CD4-positive, CD25-positive, alpha-beta regulatory T cell (primary cell): ENCODE data around the gene MUS81. TPM values are rescaled to one million over a fixed set of nuclear protein-coding genes. Genes with fewer than 3 reads are reported as not detected.
A peak's percentile ranks its signal among the peaks of the same experiment; 100 is the strongest.

ENCODE experiments used
- ATAC-seq, 2 donors: fragments of 150-1000 bp; cut with Tn5 transposase; one replicate each; pipeline ENCODE4 v1.10.0; 2021; ENCODE audit warnings: low read depth in 2 of 2, moderate number of reproducible peaks in 2 of 2, moderate library complexity in 1 of 2
- DNase-seq, 3 donors: peaks; one replicate each; pipeline versions ENCODE4 v3.0.0 to v3.0.0-alpha.2; 2012 to 2022; ENCODE audit warnings: mixed read lengths in 1 of 3
- H3K27ac ChIP-seq: one replicate; pipeline ENCODE4 v1.7.0; 2013; ENCODE audit warnings: mild to moderate bottlenecking, low read length; ENCODE audit not compliant: insufficient read depth, poor library complexity, severe bottlenecking
- H3K27me3 ChIP-seq: one replicate; pipeline ENCODE4 v1.7.0; 2013; ENCODE audit warnings: low read length; ENCODE audit not compliant: control insufficient read depth, insufficient read depth
- H3K36me3 ChIP-seq: one replicate; pipeline ENCODE4 v1.7.0; 2013; ENCODE audit warnings: mild to moderate bottlenecking, low read length, moderate library complexity; ENCODE audit not compliant: control insufficient read depth, insufficient read depth
- H3K4me1 ChIP-seq: 2 replicates; pipeline ENCODE4 v1.7.0; 2013; ENCODE audit warnings: mild to moderate bottlenecking, low read length; ENCODE audit not compliant: insufficient read depth, control insufficient read depth, poor library complexity, severe bottlenecking
- H3K4me3 ChIP-seq: one replicate; pipeline ENCODE4 v1.7.0; 2013; ENCODE audit warnings: low read depth, mild to moderate bottlenecking, low read length, moderate library complexity
- H3K9me3 ChIP-seq, 2 experiments: 1 replicate in 1 of 2; 2 replicates in 1 of 2; pipeline ENCODE4 v1.7.0; 2013; ENCODE audit warnings: low read length in 2 of 2, mild to moderate bottlenecking in 1 of 2, moderate library complexity in 1 of 2; ENCODE audit not compliant: control insufficient read depth in 2 of 2
- H3K27ac Mint-ChIP-seq, 3 donors: one replicate each; pipeline ENCODE4 v1.8.0; 2020 to 2022; ENCODE audit warnings: mild to moderate bottlenecking in 3 of 3, mixed read lengths in 3 of 3, moderate library complexity in 2 of 3
- H3K27me3 Mint-ChIP-seq: one replicate; pipeline ENCODE4 v1.8.0; 2022; ENCODE audit warnings: mild to moderate bottlenecking, mixed read lengths
- H3K36me3 Mint-ChIP-seq: one replicate; pipeline ENCODE4 v1.8.0; 2020; ENCODE audit warnings: mixed read lengths
- H3K4me1 Mint-ChIP-seq, 4 donors: one replicate each; pipeline ENCODE4 v1.8.0; 2020 to 2022; ENCODE audit warnings: mixed read lengths in 4 of 4, mild to moderate bottlenecking in 1 of 4
- H3K4me3 Mint-ChIP-seq, 4 donors: one replicate each; pipeline ENCODE4 v1.8.0; 2020 to 2022; ENCODE audit warnings: mild to moderate bottlenecking in 4 of 4, mixed read lengths in 4 of 4, moderate library complexity in 3 of 4
- H3K9me3 Mint-ChIP-seq, 7 donors: one replicate each; pipeline ENCODE4 v1.8.0; 2020 to 2022; ENCODE audit warnings: mixed read lengths in 7 of 7, mild to moderate bottlenecking in 3 of 7, moderate library complexity in 2 of 7
- polyA plus RNA-seq, 4 donors: library from polyadenylated mRNA; unstranded; fragments of 300-500 nt; fragmentation: Illumina TruSeq; gene quantifications; one replicate each; pipeline ENCODE4 v1.2.3, GENCODE V29; 2021
- total RNA-seq: library from RNA; stranded (reverse); gene quantifications from one replicate; pipeline ENCODE4 v1.2.3, GENCODE V29; 2022

Gene MUS81
- total and polyA plus RNA-seq, 5 donors from 2014 or later = 22.7 to 51.1 (median 24.0) TPM

DNA sequence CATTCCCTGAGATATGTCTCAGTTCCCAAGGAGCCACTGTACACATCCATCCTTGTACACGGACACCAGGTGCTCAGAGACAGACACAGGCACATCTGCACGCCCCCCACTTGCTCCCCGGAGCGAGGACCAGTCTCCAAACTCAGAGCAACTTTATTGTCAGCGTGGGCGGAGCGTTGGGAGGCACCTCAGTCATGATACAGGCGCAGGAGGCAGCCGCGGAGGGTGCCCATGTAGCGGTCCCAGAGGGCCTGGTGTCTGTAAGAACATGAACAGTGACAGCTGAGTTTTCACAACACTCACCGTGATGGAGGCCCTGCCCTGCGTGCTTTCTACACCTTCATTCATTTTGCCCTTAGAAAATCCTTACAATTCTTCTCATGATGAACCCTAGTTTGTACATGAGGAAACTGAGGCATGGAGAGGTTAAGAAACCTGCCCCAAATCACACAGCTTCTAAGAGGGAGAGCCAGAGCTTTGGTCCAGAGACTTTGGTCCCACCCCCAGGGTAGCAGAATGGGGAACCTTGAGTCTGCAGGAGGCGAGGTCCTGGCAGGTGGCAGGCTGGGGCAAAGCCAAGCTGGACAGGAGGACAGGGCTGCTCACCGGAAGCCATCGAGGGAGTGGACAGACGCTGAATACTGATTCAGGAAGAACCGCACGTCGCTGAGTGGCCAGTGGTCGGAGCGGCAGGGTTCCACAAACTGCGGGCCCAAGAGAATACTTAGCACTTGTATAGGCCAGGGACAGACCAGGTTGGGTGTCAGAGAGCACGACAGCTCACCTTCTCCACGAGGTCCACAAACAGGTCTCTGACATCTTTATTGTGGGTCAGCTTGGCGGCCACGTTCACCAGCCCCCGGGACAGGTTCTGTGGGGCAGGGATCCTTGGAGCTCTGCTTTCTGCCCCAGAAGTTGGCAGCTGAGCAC is 23.8 kb downstream of the MUS81 start:
- H3K4me3 ChIP-seq = no peak overlapping the region
- Mint-ChIP-seq H3K36me3 (peaks cover 13% of the 10 kb centered on the region), H3K4me1 (peaks cover under 1 to 68% (median 40%) of the 10 kb centered on the region in 4 donors), H3K27ac (peak overlapping the region; percentile 56 to 78 (median 69)), H3K4me3 (peak overlapping the region in 3 of 4 donors; percentile 41 to 81 (median 71)), H3K27me3 (no peaks in the 10 kb centered on the region), H3K9me3 (no peaks in the 10 kb centered on the region)
- no peaks in the 10 kb centered on the region for H3K9me3 ChIP-seq
- no peaks in the 10 kb centered on the region for H3K27me3 ChIP-seq
- peaks cover 40% of the 10 kb centered on the region for H3K4me1 ChIP-seq
- no peak overlapping the region for H3K27ac ChIP-seq
- H3K36me3 ChIP-seq = peaks cover 19% of the 10 kb centered on the region
- ATAC-seq (no peak), DNase-seq (no peak)

- Mint-ChIP-seq H3K27ac (peak overlapping the region; percentile 56 to 78 (median 69)), H3K9me3 (no peaks in the 10 kb centered on the region), H3K27me3 (no peaks in the 10 kb centered on the region), H3K36me3 (peaks cover 13% of the 10 kb centered on the region), H3K4me1 (peaks cover 7 to 68% (median 42%) of the 10 kb centered on the region in 4 donors), H3K4me3 (peak overlapping the region; percentile 48 to 81 (median 68))
- Histone ChIP-seq H3K27ac (no peak overlapping the region), H3K27me3 (no peaks in the 10 kb centered on the region), H3K4me3 (no peak overlapping the region), H3K4me1 (peaks cover 40% of the 10 kb centered on the region), H3K9me3 (no peaks in the 10 kb centered on the region), H3K36me3 (peaks cover 19% of the 10 kb centered on the region)
- ATAC-seq (peak; percentile 47 to 53), DNase-seq (peak; percentile 72 to 83 (median 81))
Observed at GRCh38 chr11:65884716-65885092, 24.5 kb downstream of the MUS81 start.

GRCh38 chr11:65885231-65885630 is 25.0 kb downstream of the MUS81 start:
- no peaks in the 10 kb centered on the region for H3K27me3 ChIP-seq
- Mint-ChIP-seq H3K36me3 (peaks cover 13% of the 10 kb centered on the region), H3K27me3 (peaks cover 4% of the 10 kb centered on the region), H3K4me1 (peaks cover 12 to 68% (median 46%) of the 10 kb centered on the region in 4 donors), H3K9me3 (no peaks in the 10 kb centered on the region), H3K27ac (peak overlapping the region in 2 of 3 donors; percentile 69 to 74), H3K4me3 (peak overlapping the region in 1 of 4 donors; percentile 16)
- peaks cover 19% of the 10 kb centered on the region for H3K36me3 ChIP-seq
- H3K27ac ChIP-seq = no peak overlapping the region
- no peaks in the 10 kb centered on the region for H3K9me3 ChIP-seq
- no peak for ATAC-seq
- H3K4me1 ChIP-seq = peaks cover 41% of the 10 kb centered on the region
- DNase-seq = no peak
- no peak overlapping the region for H3K4me3 ChIP-seq

- DNase-seq (no peak), ATAC-seq (no peak)
- H3K4me1 ChIP-seq = peaks cover 42% of the 10 kb centered on the region
- Mint-ChIP-seq H3K27me3 (peaks cover 6% of the 10 kb centered on the region), H3K9me3 (no peaks in the 10 kb centered on the region), H3K4me3 (peak overlapping the region; percentile 76 to 94 (median 89)), H3K4me1 (peaks cover 13 to 64% (median 43%) of the 10 kb centered on the region in 4 donors), H3K27ac (peak overlapping the region in 1 of 3 donors; percentile 60), H3K36me3 (peaks cover 13% of the 10 kb centered on the region)
- no peaks in the 10 kb centered on the region for H3K9me3 ChIP-seq
- no peak overlapping the region for H3K27ac ChIP-seq
- peaks cover 19% of the 10 kb centered on the region for H3K36me3 ChIP-seq
- H3K4me3 ChIP-seq = no peak overlapping the region
- H3K27me3 ChIP-seq = no peaks in the 10 kb centered on the region
Observed at GRCh38 chr11:65885808-65886536, 25.7 kb downstream of the MUS81 start.

DNA sequence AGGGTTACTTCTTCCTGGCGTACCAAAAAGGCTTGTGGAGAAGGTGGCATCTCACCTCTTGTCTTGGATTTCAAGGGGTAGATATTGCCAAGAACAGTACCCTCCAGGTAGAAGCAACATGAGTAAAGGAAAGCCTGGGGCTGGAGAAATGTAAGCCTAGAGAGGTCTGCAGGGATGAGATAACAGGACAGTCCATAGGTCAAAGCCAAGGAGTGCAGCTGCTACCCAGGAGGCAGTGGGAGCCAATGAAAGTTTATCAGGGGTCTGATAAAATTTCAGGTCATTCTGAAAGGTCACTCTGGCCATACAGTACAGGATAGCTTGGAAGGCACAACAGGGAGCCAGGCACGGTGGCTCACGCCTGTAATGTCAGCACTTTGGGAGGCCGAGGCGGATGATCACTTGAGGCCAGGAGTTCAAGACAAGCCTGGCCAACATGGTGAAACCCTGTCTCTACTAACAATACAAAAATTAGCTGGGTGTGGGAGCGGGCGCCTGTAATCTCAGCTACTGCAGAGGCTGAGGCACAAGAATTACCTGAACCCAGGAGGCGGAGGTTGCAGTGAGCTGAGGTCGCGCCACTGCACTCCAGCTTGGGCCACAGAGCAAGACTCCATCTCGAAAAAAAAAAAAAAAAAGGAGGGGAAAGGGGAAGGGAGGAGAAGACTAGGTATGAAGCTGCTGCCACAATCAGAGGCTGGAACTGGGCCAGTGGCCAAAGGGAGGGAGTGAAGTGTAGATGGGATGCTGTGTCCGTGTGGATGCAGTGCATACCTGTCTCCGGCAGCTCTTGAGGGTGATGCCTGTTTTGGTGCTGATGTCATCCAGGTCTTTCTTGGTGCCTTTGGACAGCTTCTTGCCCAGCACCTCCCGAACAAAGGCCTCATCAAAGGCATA is 26.8 kb downstream of the MUS81 start:
- H3K36me3 Mint-ChIP-seq = peaks cover 13% of the 10 kb centered on the region
- Histone ChIP-seq H3K36me3 (peaks cover 19% of the 10 kb centered on the region), H3K4me1 (peaks cover 49% of the 10 kb centered on the region), H3K27me3 (no peaks in the 10 kb centered on the region), H3K27ac (peak overlapping the region; percentile 97), H3K9me3 (no peaks in the 10 kb centered on the region), H3K4me3 (peak overlapping the region; percentile 69)
- H3K9me3 Mint-ChIP-seq = no peaks in the 10 kb centered on the region
- no peak for ATAC-seq
- H3K4me3 Mint-ChIP-seq = peak overlapping the region; percentile 87 to 94 (median 89)
- DNase-seq = no peak
- peaks cover 6% of the 10 kb centered on the region for H3K27me3 Mint-ChIP-seq
- H3K4me1 Mint-ChIP-seq = peaks cover 13 to 66% (median 43%) of the 10 kb centered on the region in 4 donors
- peak overlapping the region; percentile 97 to 100 (median 99) for H3K27ac Mint-ChIP-seq

DNA sequence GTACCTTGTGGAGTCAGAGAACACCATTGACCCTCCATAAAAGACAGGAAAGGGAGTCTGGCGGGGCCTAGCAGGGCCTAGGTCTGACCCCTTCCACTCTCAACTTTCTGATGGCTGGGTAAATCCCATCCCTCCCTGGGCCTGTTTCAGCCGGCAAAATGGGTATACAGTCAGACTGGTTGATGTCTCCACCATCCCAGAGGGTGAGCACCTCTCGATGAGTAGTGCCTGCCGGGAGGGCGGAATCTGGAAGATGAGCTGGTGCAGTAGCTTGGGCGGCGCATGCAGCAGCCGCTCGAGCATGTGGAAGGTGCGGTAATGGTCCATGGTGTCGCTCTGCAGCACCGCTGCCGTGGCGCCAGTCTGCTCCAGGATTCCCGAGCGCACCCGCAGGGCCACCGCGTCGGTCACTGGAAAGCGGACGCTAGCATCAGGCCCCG is 27.5 kb downstream of the MUS81 start:
- H3K4me1 Mint-ChIP-seq = peaks cover 13 to 73% (median 49%) of the 10 kb centered on the region in 4 donors
- H3K9me3 ChIP-seq = no peaks in the 10 kb centered on the region
- no peak for DNase-seq

More for the DNA sequence above, 27.5 kb downstream of the MUS81 start:
- Histone ChIP-seq H3K4me1 (peaks cover 56% of the 10 kb centered on the region), H3K27me3 (no peaks in the 10 kb centered on the region), H3K36me3 (peaks cover 19% of the 10 kb centered on the region), H3K4me3 (peak overlapping the region; percentile 69), H3K27ac (peak overlapping the region; percentile 97)
- peak overlapping the region; percentile 97 to 100 (median 99) for H3K27ac Mint-ChIP-seq
- H3K9me3 Mint-ChIP-seq = no peaks in the 10 kb centered on the region
- peaks cover 6% of the 10 kb centered on the region for H3K27me3 Mint-ChIP-seq
- H3K4me3 Mint-ChIP-seq = peak overlapping the region; percentile 87 to 94 (median 89)
- no peak for ATAC-seq
- H3K36me3 Mint-ChIP-seq = peaks cover 13% of the 10 kb centered on the region
